ENCODE results near the gene JAZF1. TPM values are rescaled to one million over a fixed set of nuclear protein-coding genes. Genes with fewer than 3 reads are reported as not detected.

Gene JAZF1
- polyA plus RNA-seq, 3 donors, result 2.6 to 25.1 (median 8.3) TPM

DNA sequence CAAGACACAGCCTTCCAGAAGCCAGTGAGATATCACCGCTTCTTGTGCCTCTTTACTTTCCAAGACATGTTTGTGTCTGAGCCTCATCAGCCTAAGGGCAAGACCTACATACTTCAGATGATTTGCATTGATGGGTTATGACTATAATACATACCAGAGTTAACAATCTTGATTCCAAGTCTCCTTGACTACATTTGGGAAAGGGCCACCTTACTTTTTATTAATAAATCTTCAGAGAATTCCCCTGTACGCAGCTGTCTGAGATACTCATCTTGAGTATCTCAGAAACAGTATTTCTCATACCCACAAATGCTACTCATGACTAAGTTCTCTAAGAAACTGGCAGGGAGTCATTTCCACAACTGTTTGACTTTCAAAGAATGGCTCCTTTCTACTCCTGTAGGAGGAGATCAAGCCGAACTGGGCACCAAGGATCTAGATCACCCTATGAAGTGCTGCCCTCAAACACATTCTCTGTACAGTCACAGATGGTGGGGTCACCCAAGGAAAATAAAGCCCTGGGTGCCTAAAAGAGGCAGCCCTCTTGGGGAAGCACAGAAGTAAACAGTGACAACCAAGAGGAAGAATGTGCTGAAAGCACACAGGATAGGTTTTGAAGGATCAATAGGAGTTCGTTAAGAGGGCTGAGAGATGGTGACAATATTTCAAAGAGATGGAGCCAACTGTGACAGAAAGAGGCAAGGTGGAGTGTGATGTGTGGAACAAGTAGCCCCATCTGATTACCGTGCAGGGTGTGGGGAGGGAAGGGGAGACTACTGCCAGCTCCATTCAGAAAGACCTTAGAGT lies 138.9 kb downstream of the JAZF1 start:
- WGBS, 3 donors, result 88% methylated on average over 5 of the region's 5 CpGs
- H3K27ac ChIP-seq (ENCODE audit: low read depth, low read length), result no peak overlapping the region

- H3K27ac ChIP-seq (ENCODE audit: low read depth, low read length), result no peak overlapping the region
- 56 to 83% (median 79%) methylated on average over 1 of the region's 1 CpG for WGBS, 3 donors
These were observed 142.3 kb downstream of the JAZF1 start for GRCh38 chr7:28038175-28038797.

DNA sequence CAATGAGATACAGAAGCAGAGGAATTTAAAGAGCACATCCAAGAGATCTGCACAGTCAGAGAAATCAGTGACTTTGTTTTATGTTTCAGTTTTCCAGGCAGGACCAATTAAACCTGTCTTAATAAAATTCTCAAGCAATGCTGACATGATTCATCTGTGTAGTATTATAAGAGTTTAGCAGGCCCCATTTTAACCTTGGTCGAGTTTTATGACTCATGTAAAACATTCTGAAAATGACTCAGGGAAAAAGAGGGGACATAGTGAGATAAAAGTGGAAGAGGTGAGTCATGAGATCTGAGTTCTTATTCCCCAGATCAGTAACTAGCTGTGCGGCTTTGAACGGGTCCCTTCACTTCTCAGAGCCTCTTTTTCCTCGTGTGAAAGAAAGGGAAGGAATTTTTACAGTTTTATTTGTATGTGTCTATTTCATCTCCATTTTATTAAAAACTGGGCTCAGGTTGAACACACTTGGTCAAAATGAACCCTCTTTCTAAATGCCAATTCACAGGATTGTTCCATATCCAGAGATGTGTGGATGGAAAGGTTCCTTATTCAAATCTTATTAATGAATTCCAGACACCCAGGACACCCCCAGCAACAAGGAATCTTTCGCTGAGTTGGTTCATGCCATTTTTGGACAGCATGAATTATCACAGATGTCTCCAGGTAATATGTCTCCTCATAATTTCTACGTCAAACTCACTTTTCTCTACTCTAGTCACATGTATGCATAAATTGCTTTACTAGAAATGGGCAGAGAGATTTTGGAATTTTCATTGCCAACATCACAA lies 143.2 kb downstream of the JAZF1 start:
- whole genome bisulfite sequencing, 3 donors, result 57 to 67% (median 63%) methylated on average over 6 of the region's 6 CpGs
- no peak overlapping the region for H3K27ac ChIP-seq (ENCODE audit: low read depth, low read length)

DNA sequence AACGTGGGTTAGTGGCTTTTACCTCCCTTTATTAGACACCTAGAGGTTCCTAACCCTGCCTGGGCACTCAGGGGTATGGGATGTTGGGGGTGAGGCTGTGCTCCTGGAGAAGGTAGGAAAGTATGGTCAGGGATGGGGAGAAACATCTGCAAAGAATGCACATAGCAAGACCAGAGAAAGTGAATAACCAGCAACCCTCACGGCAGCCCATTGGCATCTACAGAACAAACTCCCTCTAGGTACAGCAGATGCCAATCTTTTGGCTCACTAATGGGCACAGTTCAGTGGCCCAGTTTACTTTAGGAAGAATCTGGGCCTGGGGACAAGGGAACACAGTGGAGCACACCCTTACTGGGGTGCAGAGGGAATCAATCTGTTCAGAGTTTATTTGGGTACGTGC lies 143.9 kb downstream of the JAZF1 start:
- no peak overlapping the region for H3K27ac ChIP-seq (ENCODE audit: low read depth, low read length)
- WGBS, 3 donors, result 72 to 79% (median 75%) methylated on average over 3 of the region's 3 CpGs

- H3K27ac ChIP-seq (ENCODE audit: low read depth, low read length), result no peak overlapping the region
- WGBS, 3 donors, result 79 to 97% (median 94%) methylated on average over 4 of the region's 4 CpGs
These were observed 147.2 kb downstream of the JAZF1 start for GRCh38 chr7:28033386-28033785.

DNA sequence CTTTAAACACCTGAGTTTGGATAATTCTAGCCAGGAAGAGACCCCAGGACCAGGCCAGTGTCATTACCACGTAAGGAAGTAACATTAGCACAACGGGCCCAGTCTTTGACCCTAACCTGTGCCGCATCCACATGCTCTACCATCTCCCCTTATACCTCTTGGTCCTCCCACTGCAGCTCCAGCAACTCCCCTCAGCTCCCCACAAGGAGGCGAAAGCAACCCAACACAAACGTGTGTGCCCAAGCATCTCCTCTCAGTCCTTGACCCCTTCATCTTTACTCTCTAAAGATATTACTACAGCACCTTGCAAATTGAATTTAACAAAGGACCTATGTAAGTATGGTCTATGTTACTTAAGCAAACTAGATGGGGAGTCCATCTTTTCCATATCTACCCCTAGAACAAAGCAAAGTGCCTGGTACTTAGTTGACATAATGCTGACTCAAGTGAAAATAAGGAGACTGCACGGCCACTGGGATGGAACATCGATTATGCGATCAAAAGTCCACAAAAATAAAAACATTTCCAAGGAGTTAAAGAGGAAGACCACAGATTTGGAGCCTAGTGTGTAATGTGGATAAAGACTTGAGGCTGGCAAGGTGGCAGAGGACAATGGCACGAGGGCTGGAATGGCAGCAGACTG lies 147.7 kb downstream of the JAZF1 start:
- WGBS, 3 donors, result 86 to 90% (median 89%) methylated on average over 9 of the region's 9 CpGs
- no peak overlapping the region for H3K27ac ChIP-seq (ENCODE audit: low read depth, low read length)

GRCh38 chr7:28029051-28029450 lies 151.5 kb downstream of the JAZF1 start:
- no peak overlapping the region for H3K27ac ChIP-seq (ENCODE audit: low read depth, low read length)

GRCh38 chr7:28028471-28028870 lies 152.1 kb downstream of the JAZF1 start:
- WGBS, 3 donors, result 95 to 97% (median 97%) methylated on average over 3 of the region's 3 CpGs
- H3K27ac ChIP-seq (ENCODE audit: low read depth, low read length), result no peak overlapping the region

More at GRCh38 chr7:28029051-28029450, 151.5 kb downstream of the JAZF1 start:
- WGBS, 3 donors, result 83 to 91% (median 87%) methylated on average over 5 of the region's 5 CpGs

DNA sequence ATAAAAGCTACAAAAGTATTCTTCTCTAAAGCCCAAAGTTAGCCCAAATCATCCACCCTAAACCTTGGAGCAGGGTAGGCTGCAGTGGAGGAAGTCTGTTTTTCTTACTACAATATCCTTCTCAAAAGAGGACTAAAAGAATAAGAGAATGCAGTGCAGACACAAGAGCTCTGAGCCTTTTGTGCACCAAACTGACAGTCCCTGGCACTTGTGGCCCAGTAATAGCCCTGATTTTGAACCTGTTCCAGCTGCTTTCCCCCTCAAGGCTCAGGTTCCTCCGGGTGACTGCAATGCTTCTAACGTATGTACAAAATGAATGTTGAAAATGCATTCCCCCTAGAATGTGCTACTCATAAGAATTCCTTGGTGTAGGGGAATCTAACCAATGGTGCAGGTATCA lies 154.4 kb downstream of the JAZF1 start:
- 72 to 91% (median 86%) methylated on average over 2 of the region's 2 CpGs for WGBS, 3 donors
- no peak overlapping the region for H3K27ac ChIP-seq (ENCODE audit: low read depth, low read length)

- WGBS, 3 donors, result 85 to 88% (median 87%) methylated on average over 2 of the region's 2 CpGs
- H3K27ac ChIP-seq (ENCODE audit: low read depth, low read length), result no peak overlapping the region
These were observed 155.7 kb downstream of the JAZF1 start for GRCh38 chr7:28024786-28025334.

- 7 to 18% (median 16%) methylated on average over 12 of the region's 12 CpGs for WGBS, 3 donors
These were observed 160.2 kb downstream of the JAZF1 start for GRCh38 chr7:28020302-28020940.

GRCh38 chr7:28018856-28019465 lies 161.6 kb downstream of the JAZF1 start:
- 92 to 95% (median 94%) methylated on average over 8 of the region's 8 CpGs for WGBS, 3 donors
- H3K27ac ChIP-seq (ENCODE audit: low read depth, low read length), result no peak overlapping the region

More at GRCh38 chr7:28020302-28020940, 160.2 kb downstream of the JAZF1 start:
- no peak overlapping the region for H3K27ac ChIP-seq (ENCODE audit: low read depth, low read length)

DNA sequence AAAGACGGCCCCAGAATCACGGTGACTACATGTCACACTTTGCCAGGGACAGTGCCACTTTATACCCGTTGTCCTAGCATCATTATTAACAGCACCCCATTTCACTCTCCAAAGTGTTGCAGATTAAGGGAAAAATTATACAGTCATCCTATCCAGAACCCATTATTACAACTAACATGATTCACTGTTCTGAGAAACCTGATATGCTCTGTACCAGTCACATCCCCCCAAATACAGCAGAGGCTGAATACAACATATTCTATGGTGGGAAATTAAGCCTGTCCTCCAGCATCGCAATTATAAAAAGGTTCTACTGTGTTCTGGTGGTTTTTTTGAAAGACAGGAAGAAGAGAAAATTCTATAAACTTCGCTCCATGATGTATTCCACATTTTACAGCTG lies 162.1 kb downstream of the JAZF1 start:
- H3K27ac ChIP-seq (ENCODE audit: low read depth, low read length), result no peak overlapping the region
- WGBS, 3 donors, result 93 to 97% (median 93%) methylated on average over 5 of the region's 5 CpGs

DNA sequence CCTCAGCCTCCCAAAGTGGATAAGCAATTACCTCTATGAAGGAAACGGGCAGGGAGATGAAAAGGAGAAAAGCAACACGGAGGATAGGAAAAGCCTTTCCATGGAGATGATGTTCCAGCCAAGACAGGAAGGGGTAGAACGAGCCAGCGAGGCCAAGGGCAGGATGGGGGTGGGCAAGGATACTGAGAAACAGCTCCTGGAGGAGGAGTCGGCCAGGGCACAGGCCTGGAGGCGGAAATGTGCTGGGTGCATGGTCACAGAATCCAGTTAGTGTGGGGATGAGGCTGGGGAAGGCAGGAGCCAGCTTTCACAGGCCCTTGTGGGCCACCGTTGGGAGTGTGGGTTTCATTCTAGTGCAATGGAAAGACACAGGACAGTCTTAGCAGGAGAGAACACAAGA lies 162.6 kb downstream of the JAZF1 start:
- H3K27ac ChIP-seq (ENCODE audit: low read depth, low read length), result no peak overlapping the region

DNA sequence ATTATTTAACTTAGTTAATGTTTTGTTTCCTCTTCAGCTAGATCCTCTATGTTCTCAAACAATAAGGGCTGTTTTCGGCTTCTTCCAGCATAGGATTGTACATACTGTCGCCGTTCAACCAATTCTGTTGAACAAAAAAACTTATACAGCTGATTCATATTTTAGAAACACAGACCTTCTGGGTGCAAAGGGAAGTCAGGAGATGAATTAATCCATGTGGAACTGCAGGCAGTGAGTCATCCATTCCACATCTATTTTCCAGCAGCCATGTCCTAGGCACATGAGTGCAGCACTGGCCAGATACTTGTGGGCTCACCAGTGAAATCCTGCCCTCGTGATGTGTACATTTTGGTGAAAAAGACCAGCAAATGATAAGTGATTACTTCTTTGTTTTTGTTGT lies 163.2 kb downstream of the JAZF1 start:
- 90 to 96% (median 93%) methylated on average over 4 of the region's 4 CpGs for WGBS, 3 donors
- H3K27ac ChIP-seq (ENCODE audit: low read depth, low read length), result no peak overlapping the region

More for the DNA sequence above, 162.6 kb downstream of the JAZF1 start:
- WGBS, 3 donors, result 84 to 89% (median 84%) methylated on average over 7 of the region's 7 CpGs

- H3K27ac ChIP-seq (ENCODE audit: low read depth, low read length), result no peak overlapping the region
- WGBS, 3 donors, result 82 to 96% (median 84%) methylated on average over 2 of the region's 2 CpGs
These were observed 164.3 kb downstream of the JAZF1 start for GRCh38 chr7:28016297-28016696.

- H3K27ac ChIP-seq (ENCODE audit: low read depth, low read length), result no peak overlapping the region
- 78 to 93% (median 90%) methylated on average over 4 of the region's 4 CpGs for WGBS, 3 donors
These were observed 165.4 kb downstream of the JAZF1 start for GRCh38 chr7:28015169-28015568.
